PC-9 (cell line): ENCODE measurements around the gene ADAMTS15. TPM values are rescaled to one million over a fixed set of nuclear protein-coding genes. Genes with fewer than 3 reads are reported as not detected.

Experiments
- BruUV-seq: library from RNA; stranded (reverse); fragments of 400-500 nt; replicated peaks from 2 replicates; lab custom pipeline; 2021; lab: Mats Ljungman, UMichigan
- CTCF ChIA-PET: fragments of 300-600 bp; sonication (Branson Sonifier 250); formaldehyde crosslinking; loops from one replicate; lab custom pipeline; 2022; ENCODE audit warnings: antibody characterized with exemption; lab: Charles Lee
- POLR2A ChIA-PET: fragments of 300-600 bp; sonication (Branson Sonifier 250); formaldehyde crosslinking; loops from one replicate; lab custom pipeline; 2022; ENCODE audit warnings: antibody characterized with exemption; ENCODE audit not compliant: unreplicated experiment; lab: Charles Lee
- DNase-seq, 2 experiments: peaks; one replicate each; pipeline versions ENCODE4 v3.0.0 to v3.0.0-alpha.2; 2015 to 2022; ENCODE audit warnings: mixed read lengths in 1 of 2
- H2AFZ ChIP-seq: fragments of 200-600 bp; sonication (generic); 2 replicates; pipeline ENCODE4 v1.8.1; 2017; ENCODE audit warnings: antibody characterized with exemption
- H3F3A ChIP-seq: fragments of 200-600 bp; sonication (generic); 2 replicates; pipeline ENCODE4 v1.8.1; 2017; ENCODE audit warnings: antibody characterized with exemption, mild to moderate bottlenecking, low read depth; ENCODE audit not compliant: insufficient read depth
- H3K27ac ChIP-seq: fragments of 200-600 bp; sonication (generic); 2 replicates; pipeline ENCODE4 v1.6.1; 2016; ENCODE audit warnings: mixed run types
- H3K27me3 ChIP-seq: fragments of 200-600 bp; sonication (generic); 2 replicates; pipeline ENCODE4 v1.6.1; 2016; ENCODE audit warnings: low read depth, mixed run types; ENCODE audit not compliant: insufficient read depth
- H3K36me3 ChIP-seq: fragments of 200-600 bp; sonication (generic); 2 replicates; pipeline ENCODE4 v1.6.1; 2016; ENCODE audit warnings: low read depth, mixed run types
- H3K4me1 ChIP-seq: fragments of 200-600 bp; sonication (generic); replicated peaks from 2 replicates; pipeline ENCODE4 v1.6.1; 2016; ENCODE audit warnings: mixed run types; ENCODE audit not compliant: insufficient read depth
- H3K4me2 ChIP-seq: fragments of 200-600 bp; sonication (generic); 2 replicates; pipeline ENCODE4 v1.6.1; 2017; ENCODE audit warnings: mixed run types
- H3K4me3 ChIP-seq: fragments of 200-600 bp; sonication (generic); 2 replicates; pipeline ENCODE4 v1.6.1; 2016; ENCODE audit warnings: mixed run types
- H3K79me2 ChIP-seq: fragments of 200-600 bp; sonication (generic); 2 replicates; pipeline ENCODE4 v1.6.1; 2017; ENCODE audit warnings: low read depth, mixed run types
- H3K9me2 ChIP-seq: fragments of 200-600 bp; sonication (generic); 2 replicates; pipeline ENCODE4 v1.8.1; 2017; ENCODE audit warnings: mild to moderate bottlenecking; ENCODE audit not compliant: insufficient read depth
- H3K9me3 ChIP-seq: fragments of 200-600 bp; sonication (generic); 2 replicates; pipeline ENCODE4 v1.8.1; 2016; ENCODE audit warnings: low read depth; ENCODE audit not compliant: insufficient read depth
- H4K20me1 ChIP-seq: fragments of 200-600 bp; sonication (generic); 2 replicates; pipeline ENCODE4 v1.8.1; 2017; ENCODE audit not compliant: insufficient read depth
- EZH2 ChIP-seq: fragments of 200-600 bp; sonication (generic); IDR thresholded peaks from 2 replicates; pipeline ENCODE4 v1.8.0; 2017; ENCODE audit warnings: antibody characterized with exemption, low read depth
- intact Hi-C: fragments of 100-400 bp; cut with micrococcal nuclease; formaldehyde crosslinking; loops from one replicate; pipeline ENCODE4 v1.10.0; 2022; ENCODE audit not compliant: unreplicated experiment
- total RNA-seq: library from RNA; stranded (reverse); gene quantifications from 2 replicates; pipeline ENCODE4 v1.2.3, GENCODE V29; 2021
- TF ChIP-seq, protein P1 (sequence below): fragments of 200-600 bp; sonication (generic); conservative IDR thresholded peaks from 2 replicates; pipeline ENCODE4 v1.6.1; 2017; ENCODE audit warnings: mixed run types, antibody characterized with exemption, mild to moderate bottlenecking, moderate library complexity

Gene ADAMTS15
- total RNA-seq, 1 experiment from 2014 or later: 2.2 TPM

DNA sequence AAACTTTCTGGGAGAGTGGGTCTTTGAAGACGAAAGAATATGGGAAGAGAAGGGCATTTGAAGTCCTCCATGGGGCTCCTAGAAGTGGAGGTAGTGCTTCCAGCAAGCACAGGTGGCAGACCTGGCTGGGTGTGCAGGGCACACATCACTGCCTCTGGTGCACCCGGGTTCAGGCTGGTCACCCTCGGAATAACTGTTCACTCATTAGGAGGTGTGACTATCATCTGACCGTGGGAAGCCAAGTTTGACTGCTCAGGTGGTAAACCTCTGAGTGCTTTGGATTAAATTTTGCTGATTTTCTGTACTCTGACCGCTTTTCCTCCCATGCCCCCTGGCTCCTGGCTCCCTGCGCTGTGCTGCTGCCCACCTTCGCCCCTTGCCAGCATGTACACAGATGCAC, 11.1 kb downstream of the ADAMTS15 start:
- Histone ChIP-seq H3K9me2 (no peaks in the 10 kb centered on the region), H3K27ac (no peak overlapping the region), H3K4me2 (no peak overlapping the region), H3K9me3 (no peaks in the 10 kb centered on the region), H3K27me3 (no peaks in the 10 kb centered on the region), H3K4me1 (peaks cover under 1% of the 10 kb centered on the region; the same call in 1 of the 2 replicates), H3K4me3 (no peak overlapping the region), H4K20me1 (no peaks in the 10 kb centered on the region), H3K36me3 (no peaks in the 10 kb centered on the region), H3F3A (no peaks in the 10 kb centered on the region), H2AFZ (no peak overlapping the region), H3K79me2 (no peaks in the 10 kb centered on the region)
- TF ChIP-seq, protein P1, sequence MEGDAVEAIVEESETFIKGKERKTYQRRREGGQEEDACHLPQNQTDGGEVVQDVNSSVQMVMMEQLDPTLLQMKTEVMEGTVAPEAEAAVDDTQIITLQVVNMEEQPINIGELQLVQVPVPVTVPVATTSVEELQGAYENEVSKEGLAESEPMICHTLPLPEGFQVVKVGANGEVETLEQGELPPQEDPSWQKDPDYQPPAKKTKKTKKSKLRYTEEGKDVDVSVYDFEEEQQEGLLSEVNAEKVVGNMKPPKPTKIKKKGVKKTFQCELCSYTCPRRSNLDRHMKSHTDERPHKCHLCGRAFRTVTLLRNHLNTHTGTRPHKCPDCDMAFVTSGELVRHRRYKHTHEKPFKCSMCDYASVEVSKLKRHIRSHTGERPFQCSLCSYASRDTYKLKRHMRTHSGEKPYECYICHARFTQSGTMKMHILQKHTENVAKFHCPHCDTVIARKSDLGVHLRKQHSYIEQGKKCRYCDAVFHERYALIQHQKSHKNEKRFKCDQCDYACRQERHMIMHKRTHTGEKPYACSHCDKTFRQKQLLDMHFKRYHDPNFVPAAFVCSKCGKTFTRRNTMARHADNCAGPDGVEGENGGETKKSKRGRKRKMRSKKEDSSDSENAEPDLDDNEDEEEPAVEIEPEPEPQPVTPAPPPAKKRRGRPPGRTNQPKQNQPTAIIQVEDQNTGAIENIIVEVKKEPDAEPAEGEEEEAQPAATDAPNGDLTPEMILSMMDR: no peak
- TF ChIP-seq EZH2: no peak
- no peak for DNase-seq
- ChIA-PET CTCF (no interaction called here), POLR2A (no interaction called here)
- no TSS peak for BruUV-seq
- intact Hi-C loops: no loop called here

DNA sequence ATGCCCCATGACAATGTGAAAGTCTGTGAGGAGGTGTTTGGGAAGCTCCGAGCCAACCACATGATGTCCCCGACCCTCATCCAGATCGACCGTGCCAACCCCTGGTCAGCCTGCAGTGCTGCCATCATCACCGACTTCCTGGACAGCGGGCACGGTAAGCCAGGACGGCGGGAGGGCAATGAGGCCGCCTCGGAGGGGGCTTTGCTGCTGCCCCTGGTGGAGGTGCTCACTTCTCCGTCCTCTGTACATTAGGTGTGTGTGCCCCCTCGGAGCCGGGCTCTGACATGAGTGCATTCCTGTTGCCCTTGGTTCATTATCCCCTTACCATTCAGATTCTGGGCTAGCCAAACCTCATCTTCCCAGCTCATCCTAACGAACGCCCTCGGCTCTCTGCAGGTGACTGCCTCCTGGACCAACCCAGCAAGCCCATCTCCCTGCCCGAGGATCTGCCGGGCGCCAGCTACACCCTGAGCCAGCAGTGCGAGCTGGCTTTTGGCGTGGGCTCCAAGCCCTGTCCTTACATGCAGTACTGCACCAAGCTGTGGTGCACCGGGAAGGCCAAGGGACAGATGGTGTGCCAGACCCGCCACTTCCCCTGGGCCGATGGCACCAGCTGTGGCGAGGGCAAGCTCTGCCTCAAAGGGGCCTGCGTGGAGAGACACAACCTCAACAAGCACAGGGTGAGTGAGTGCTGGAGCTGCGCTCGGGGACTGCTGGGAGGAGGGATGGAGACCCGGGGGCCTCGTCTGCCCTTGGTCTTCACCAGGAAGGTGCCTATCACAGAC, 13.8 kb downstream of the ADAMTS15 start:
- Histone ChIP-seq H2AFZ (no peak overlapping the region), H3K36me3 (no peaks in the 10 kb centered on the region), H3K9me2 (no peaks in the 10 kb centered on the region), H3K27me3 (no peaks in the 10 kb centered on the region), H3K4me3 (no peak overlapping the region), H3K79me2 (no peaks in the 10 kb centered on the region), H3K4me2 (no peak overlapping the region), H3K27ac (no peak overlapping the region), H3K9me3 (no peaks in the 10 kb centered on the region), H3K4me1 (peaks cover 12% of the 10 kb centered on the region), H3F3A (0 out of 2 replicates have a peak, but pooled peaks cover 8% of the 10 kb centered on the region), H4K20me1 (no peaks in the 10 kb centered on the region)
- no TSS peak for BruUV-seq
- intact Hi-C loops: no loop called here
- ChIA-PET CTCF (no interaction called here), POLR2A (interaction anchor here (0.7 kb wide), 1 partner anchor 1036 kb away, joined by 4 read pairs; no protein-coding TSS in a partner anchor)
- TF ChIP-seq EZH2: no peak
- TF ChIP-seq, protein P1: no peak
- no peak for DNase-seq

DNA sequence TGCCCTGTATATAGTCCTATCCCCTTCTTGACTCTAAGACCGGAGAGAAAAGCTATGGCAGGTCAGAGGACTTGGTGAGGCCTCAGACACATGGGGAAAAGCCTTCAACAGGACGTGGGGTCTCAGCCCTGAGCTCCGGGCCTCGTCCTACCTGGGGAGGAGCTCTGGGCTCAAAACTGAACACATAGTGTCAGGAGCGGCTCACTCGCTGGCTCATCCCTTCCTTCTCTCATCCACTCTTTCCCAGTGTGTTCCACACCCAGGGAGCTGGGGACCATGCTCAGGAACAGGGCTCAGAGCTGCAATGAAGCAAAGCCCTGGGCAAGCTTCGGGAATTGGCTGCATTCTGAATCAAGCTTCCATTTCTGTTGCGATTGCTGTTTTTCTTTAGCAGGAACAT, 14.5 kb downstream of the ADAMTS15 start:
- BruUV-seq: no TSS peak
- no peaks in the 10 kb centered on the region for H3K9me2 ChIP-seq
- POLR2A ChIA-PET: interaction anchor here (0.7 kb wide), 1 partner anchor 1035 kb away, joined by 4 read pairs; no protein-coding TSS in a partner anchor
- H4K20me1 ChIP-seq: no peaks in the 10 kb centered on the region
- peaks cover 12% of the 10 kb centered on the region for H3K4me1 ChIP-seq
- TF ChIP-seq EZH2: no peak
- TF ChIP-seq, protein P1: no peak
- DNase-seq: no peak
- H3K4me3 ChIP-seq: no peak overlapping the region
- intact Hi-C loops: no loop called here
- 0 out of 2 replicates have a peak, but pooled peaks cover 8% of the 10 kb centered on the region for H3F3A ChIP-seq
- CTCF ChIA-PET: no interaction called here
- H3K4me2 ChIP-seq: no peak overlapping the region
- no peaks in the 10 kb centered on the region for H3K9me3 ChIP-seq
- no peaks in the 10 kb centered on the region for H3K27me3 ChIP-seq
- no peak overlapping the region for H3K27ac ChIP-seq
- no peaks in the 10 kb centered on the region for H3K36me3 ChIP-seq
- H3K79me2 ChIP-seq: no peaks in the 10 kb centered on the region
- H2AFZ ChIP-seq: no peak overlapping the region
